ENCODE data around the gene CCNK.

CCNK gene

DNA sequence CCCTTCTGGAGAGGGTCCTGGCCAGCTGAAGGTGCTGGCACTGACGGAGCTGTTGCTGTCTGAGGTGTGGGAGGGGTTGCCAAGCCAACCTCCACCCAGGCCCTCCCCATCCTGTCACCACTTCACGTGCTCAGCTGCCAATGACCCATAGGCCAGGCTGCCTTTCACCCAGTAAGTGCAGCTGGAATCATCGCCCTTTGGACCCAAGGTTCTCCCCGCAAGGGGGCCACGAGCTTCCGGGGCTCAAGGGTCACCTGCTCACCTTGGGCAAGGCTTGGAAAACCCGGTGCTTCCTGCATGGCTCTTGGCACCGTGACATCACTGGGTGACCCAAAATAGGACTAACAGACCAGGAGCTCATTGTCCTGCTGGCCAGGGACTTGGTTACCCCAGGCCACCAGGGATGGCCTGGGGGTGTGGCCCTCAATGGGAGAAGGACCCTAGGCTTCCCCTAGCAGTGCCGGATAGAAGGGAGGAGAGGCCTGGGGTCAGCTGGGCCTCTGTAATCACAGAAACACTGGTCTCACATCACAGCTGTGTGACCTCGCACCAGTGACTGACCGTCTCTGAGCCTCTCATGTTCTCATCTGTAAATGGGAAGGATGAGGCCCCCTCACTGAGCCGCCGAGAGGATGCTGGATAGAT, 71.5 kb downstream of the CCNK start:
- DNase-seq (ENCODE audit: low spot score) = no peak

DNA sequence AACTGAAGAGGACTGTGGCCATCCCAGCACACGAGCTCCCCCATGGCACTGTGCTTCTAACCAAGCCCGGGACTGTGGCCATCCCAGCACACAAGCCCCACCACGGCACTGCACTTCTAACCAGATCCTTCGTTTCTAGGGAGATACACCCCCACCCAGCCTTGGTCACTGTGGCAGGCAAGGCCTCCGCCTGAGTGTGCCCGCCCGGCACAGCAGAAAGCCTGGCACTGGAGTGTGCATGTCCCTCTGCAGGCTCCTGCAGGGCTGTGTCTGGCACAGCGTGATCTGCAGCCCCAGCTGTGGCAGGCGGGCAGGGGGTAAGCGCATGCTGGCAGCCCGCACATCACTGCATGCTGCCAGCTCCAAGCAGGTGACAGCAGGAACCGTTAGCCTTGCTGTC, 73.0 kb downstream of the CCNK start:
- no peak for DNase-seq (ENCODE audit: low spot score)

DNA sequence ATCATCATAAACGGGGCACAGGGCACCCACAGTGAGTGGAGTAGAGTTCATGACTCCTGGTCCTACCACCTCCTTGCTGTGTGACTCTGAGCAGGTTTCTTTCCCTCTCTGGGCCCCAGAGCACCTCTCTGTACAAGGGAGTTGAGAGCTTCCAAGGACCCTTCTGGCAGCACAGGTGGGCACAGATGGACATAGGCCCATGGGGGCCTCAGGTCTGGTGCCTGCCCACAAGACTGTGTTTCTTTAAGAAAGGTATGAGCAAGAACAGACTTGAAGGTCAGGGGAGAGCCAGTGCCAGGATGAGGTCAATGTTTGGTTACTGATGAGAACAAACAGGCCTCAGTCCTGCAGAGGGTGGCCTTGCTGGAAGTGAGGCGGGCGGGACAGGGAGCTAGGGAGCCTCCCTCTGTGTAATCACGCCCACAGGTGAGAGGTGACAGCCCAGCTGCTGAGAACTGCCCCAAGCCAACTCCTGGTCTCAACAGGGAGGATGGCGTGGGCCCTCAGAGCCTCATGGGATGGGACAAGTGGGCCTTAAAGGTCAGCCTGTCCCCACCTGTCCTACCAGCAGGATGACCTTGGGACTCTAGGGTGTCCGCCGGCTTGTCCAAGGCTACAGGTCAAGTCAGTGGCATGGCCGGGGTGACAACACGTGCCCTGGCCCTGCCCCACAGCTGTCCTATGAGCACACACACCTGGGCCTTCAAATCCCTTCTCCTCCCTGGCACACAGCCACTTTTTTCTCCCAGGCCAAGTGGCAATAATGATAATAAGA, 73.7 kb downstream of the CCNK start:
- no peak for DNase-seq (ENCODE audit: low spot score)

DNA sequence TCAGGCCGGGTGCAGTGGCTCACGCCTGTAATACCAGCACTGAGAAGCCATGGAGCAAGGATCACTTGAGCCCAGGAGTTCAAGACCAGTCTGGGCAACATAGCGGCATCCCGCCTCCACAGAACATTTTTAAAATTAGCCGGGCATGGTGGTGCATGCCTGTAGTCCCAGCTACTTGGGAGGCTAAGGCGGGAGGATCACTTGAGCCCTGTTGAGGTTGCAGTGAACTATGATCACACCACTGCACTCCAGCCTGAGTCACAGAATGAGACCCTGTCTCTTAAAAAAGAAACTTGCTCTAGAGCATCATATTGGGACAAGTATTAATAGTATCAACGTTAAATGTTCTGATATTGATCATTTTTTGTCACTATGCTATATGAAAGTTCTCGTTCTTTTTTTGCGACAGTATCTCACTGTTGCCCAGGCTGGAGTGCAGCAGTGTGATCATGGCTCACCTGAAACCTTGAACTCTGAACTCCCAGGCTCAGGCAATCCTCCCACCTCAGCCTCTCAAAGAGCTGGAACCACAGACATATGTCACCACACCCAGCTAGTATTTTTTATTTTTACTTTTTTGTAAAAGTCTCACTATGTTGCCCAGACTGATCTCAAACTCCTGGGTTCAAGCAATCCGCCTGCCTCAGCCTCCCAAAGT, 75.1 kb downstream of the CCNK start:
- DNase-seq (ENCODE audit: low spot score) = no peak

DNA sequence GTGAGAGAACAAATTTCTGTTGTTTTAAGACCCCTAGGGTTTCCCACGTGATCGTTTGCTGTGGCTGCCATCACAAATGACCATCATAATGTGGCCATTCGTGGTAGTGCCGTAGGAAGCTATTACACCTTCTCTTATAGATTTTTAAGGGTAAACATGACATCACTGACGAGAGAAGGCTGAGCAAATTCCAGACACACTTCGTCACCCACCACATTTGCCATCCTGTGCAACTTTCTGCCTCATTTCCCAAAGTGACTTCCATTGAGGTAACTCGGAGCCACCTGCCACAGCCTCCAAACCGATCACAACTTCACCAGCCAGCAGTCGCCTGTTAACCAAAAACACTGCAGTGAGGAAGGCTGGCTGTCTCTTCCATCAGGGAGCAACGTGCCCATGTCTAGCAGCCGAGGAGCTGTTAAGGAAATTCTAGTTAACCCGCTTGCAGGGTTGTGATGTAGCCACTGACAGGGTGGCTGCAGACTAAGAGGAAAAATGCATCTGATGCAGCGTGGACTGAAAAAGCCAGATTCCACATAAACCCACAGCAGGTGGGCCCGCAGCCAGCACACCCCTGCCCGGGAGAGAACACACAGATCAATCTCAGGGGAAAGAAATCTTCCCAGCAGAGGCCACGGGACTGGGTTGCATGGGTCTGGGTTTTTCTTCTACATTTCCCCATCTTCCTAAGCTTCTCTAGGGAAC, 78.2 kb downstream of the CCNK start:
- no peak for DNase-seq (ENCODE audit: low spot score)

DNA sequence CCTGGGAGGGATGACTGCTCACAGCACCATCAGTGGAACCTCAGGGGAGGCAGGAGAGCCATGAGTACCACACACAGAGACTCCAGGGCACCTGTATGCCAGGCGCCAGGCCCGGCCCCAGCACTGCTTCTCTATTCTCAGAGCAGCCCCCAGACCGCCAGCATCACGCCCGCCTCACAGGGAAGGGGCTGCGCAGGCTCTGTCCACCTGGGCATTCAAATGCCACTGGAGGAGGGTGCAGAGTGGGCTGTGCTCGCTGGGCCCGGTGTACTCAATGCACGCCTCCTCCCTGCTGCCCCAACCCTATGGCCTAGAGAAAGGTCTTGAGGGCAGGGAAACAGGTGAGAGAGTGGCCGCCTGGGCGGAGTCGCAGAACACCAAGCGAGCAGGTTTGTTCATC, 79.2 kb downstream of the CCNK start:
- no peak for DNase-seq (ENCODE audit: low spot score)

DNA sequence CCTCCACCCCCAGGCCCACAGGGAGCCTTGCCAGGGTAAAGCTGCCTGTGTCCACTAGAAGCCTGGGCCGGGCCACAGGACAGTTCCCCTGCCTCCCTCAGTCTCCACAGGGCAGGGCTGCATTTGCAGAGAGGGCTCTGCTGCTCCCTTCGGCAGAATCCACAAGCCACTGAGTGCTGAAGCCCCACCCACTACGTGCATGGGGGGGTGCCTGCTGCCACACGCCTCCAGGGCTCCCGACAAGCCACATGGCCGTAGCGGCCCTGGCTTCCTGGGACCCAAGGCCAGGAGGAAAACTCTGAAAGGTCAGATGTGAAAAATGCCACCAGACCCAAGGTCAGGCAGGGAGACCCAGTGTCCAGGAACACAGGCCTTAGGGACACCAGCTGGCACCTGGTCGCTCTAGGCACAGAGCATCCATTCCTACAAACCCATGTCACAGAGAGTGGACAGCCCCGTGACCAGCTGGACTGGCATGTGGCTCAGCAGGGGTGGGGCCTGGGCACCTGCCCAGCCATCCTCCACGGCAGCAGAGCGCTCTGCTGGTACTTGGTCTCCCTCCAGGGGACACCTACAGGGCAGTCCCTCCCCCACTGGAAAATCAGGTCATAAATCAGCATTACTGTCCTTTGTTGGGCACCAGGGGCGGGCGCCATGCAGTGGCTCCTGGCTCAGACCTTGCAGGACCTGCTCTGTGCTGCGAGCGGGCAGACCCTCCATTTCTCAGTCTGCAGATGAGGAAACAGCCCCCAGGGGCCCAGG, 79.9 kb downstream of the CCNK start:
- DNase-seq (ENCODE audit: low spot score) = no peak

DNA sequence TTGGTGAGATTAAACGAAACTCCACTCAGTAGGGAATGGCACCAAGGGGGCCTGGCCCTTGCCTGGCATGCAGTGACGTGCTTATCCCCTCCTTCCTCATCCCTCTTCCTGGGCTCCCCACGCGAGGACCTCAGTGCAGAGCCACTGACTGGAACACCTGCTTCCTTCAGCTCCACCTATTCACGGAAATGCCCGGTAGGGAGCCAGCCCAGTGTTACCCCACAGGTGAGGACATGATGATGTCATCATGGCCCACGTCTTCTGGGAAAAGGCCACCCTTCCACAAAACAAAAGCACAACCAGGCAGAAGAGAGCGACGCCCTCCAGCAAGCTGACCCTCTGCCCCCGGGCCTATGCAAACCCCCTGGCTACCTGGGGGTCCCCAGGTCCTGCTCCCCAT, 80.7 kb downstream of the CCNK start:
- no peak for DNase-seq (ENCODE audit: low spot score)

Data from iPS-NIHi11 (cell line).